GM12891 (cell line): ENCODE measurements around the gene PITPNB.

ENCODE experiments used
- PAX5 ChIP-seq: IDR thresholded peaks from 2 replicates; pipeline ENCODE4 v1.6.1; 2011; ENCODE audit warnings: low read length, moderate library complexity, mild to moderate bottlenecking; ENCODE audit not compliant: insufficient read depth, severe bottlenecking
- POLR2A ChIP-seq: IDR thresholded peaks from 2 replicates; pipeline ENCODE4 v1.6.1; 2011; ENCODE audit warnings: low read depth, low read length, control low read depth
- POU2F2 ChIP-seq: IDR thresholded peaks from 2 replicates; pipeline ENCODE4 v1.6.1; 2011; ENCODE audit warnings: low read depth, mild to moderate bottlenecking, control low read depth, low read length, moderate library complexity
- TAF1 ChIP-seq: IDR thresholded peaks from 2 replicates; pipeline ENCODE4 v1.6.1; 2011; ENCODE audit warnings: low read depth, low read length, control low read depth

DNA sequence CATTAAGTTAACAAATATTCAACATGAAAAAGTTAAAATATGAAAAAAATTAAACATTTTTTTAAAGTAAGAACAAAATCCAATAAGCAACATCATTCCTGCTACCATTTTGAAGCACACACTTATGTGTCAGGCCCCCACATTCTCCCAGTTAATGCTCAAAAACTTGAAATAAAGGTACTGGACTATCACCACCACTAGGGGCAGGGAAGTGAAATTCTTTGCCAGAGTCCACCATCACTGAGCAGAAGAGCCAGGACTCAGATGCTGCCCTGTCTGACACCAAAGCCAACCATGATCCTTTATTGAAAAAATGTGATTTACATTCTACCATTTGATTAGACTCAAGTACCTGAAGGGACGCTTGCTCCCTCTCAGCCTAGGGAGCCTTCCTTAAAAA is 39.1 kb downstream of the PITPNB start:
- TF ChIP-seq TAF1 = no peak
- no peak for TF ChIP-seq PAX5
- TF ChIP-seq POLR2A = no peak
- no peak for TF ChIP-seq POU2F2
